Measurements from ENCODE around the gene SLC19A1. TPM values are rescaled to one million over a fixed set of nuclear protein-coding genes. Genes with fewer than 3 reads are reported as not detected.

SLC19A1 gene
- total RNA-seq, 3 donors from 2014 or later = 5.6 to 6.7 (median 6.6) TPM

DNA sequence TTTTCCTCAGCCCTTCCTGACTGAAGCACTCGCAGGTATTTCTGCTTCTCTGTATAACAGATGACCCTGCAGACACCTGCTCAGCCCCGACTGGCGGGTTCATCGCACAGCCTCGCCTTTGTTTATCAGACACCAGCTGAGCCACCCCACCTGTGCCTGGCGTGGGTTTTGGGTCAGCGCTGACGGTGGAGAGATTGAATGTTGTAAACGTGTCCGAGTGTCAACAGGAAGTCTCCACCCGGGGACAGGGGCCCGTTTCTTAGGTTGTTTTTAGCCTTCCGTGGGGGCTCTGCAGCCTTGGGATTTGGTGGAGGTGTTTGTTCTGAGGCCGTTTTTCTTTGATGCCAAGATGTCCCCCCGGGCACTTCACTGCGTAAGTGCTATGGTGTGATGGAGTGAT is 77.1 kb downstream of the SLC19A1 start:
- TF ChIP-seq POLR2AphosphoS5 (IDR thresholded peaks at IDR 0.05) (no peak), CTCF (IDR thresholded peaks at IDR 0.05) (no peak), POLR2A (IDR thresholded peaks at IDR 0.05) (no peak)
- H3K27me3 ChIP-seq = no peaks in the 10 kb centered on the region
- H3K36me3 ChIP-seq = no peaks in the 10 kb centered on the region
- H3K4me1 ChIP-seq = peaks cover 4 to 6% of the 10 kb centered on the region in 2 donors
- no peak for DNase-seq (ENCODE audit: low spot score in 2 of 2)
- no peak overlapping the region for H3K27ac ChIP-seq
- H3K4me3 ChIP-seq = no peak overlapping the region
- intact Hi-C loops (cut with DNase I; ENCODE audit: low total_unique reads) = no loop called here
- H3K9me3 ChIP-seq = peaks cover 7 to 22% of the 10 kb centered on the region in 2 donors

DNA sequence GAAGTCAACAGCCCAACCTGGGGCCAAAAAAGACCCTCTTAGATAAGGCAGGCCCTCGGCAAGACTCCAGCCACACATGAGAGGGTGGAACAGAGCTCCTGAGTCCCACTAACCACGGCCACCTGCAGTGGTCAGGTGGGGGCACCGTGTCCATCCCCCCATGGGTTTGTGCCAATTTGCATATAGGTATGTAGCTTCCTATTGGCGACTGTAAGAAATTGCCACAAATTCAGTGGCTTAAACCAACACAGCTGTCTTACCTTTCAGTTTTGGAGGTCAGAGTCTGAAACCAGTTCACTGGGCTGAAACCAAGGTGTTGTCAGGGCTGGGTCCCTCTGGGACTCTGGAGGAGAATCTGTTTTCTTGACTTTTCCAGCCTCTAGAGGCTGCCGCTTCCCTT is 77.9 kb downstream of the SLC19A1 start:
- no peak for DNase-seq (ENCODE audit: low spot score in 2 of 2)
- intact Hi-C loops (cut with DNase I; ENCODE audit: low total_unique reads) = no loop called here
- Histone ChIP-seq H3K27ac (no peak overlapping the region), H3K27me3 (no peaks in the 10 kb centered on the region), H3K4me3 (no peak overlapping the region), H3K9me3 (peaks cover 7 to 22% of the 10 kb centered on the region in 2 donors), H3K4me1 (no peaks in the 10 kb centered on the region), H3K36me3 (no peaks in the 10 kb centered on the region)
- TF ChIP-seq POLR2A (IDR thresholded peaks at IDR 0.05) = no peak
- TF ChIP-seq CTCF (IDR thresholded peaks at IDR 0.05) = no peak
- no peak for TF ChIP-seq POLR2AphosphoS5 (IDR thresholded peaks at IDR 0.05)

GRCh38 chr21:45463871-45464270 is 78.4 kb downstream of the SLC19A1 start:
- H3K4me3 ChIP-seq = no peak overlapping the region
- intact Hi-C loops (cut with DNase I; ENCODE audit: low total_unique reads) = no loop called here

GRCh38 chr21:45461806-45462341 is 80.4 kb downstream of the SLC19A1 start:
- Histone ChIP-seq H3K36me3 (no peaks in the 10 kb centered on the region), H3K4me1 (peaks cover 0 to 5% of the 10 kb centered on the region in 2 donors), H3K27ac (no peak overlapping the region), H3K9me3 (peaks cover 7 to 22% of the 10 kb centered on the region in 2 donors), H3K27me3 (no peaks in the 10 kb centered on the region), H3K4me3 (no peak overlapping the region)
- intact Hi-C loops (cut with DNase I; ENCODE audit: low total_unique reads) = no loop called here
- TF ChIP-seq POLR2AphosphoS5 (IDR thresholded peaks at IDR 0.05) (no peak), CTCF (IDR thresholded peaks at IDR 0.05) (no peak)
- no peak for DNase-seq (ENCODE audit: low spot score in 2 of 2)

More at GRCh38 chr21:45463871-45464270, 78.4 kb downstream of the SLC19A1 start:
- TF ChIP-seq POLR2AphosphoS5 (IDR thresholded peaks at IDR 0.05) (no peak), CTCF (IDR thresholded peaks at IDR 0.05) (no peak), POLR2A (IDR thresholded peaks at IDR 0.05) (no peak)
- peaks cover 7 to 22% of the 10 kb centered on the region in 2 donors for H3K9me3 ChIP-seq
- no peaks in the 10 kb centered on the region for H3K36me3 ChIP-seq
- H3K27me3 ChIP-seq = no peaks in the 10 kb centered on the region
- no peak for DNase-seq (ENCODE audit: low spot score in 2 of 2)
- no peaks in the 10 kb centered on the region for H3K4me1 ChIP-seq
- H3K27ac ChIP-seq = no peak overlapping the region

DNA sequence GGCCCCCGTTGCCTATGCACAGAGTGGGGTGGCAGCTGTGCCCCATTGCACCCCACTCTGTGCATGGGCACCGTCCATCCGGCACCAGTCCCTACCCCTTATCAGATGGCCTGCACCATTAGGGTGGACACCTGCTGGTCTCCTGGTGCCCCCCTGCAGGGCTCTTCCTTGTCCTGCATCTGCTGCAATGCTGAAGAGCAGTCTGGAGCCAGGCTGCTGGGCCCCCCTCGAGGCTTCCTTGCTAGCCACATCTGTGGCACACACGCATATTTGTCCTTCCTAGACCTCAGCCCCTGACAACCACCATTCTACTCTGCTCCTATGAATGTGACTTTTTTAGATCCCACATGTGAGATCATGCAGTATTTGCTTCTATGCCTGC is 80.9 kb downstream of the SLC19A1 start:
- no peak for DNase-seq (ENCODE audit: low spot score in 2 of 2)
- Histone ChIP-seq H3K27me3 (no peaks in the 10 kb centered on the region), H3K36me3 (no peaks in the 10 kb centered on the region)

More for the DNA sequence above, 80.9 kb downstream of the SLC19A1 start:
- peaks cover 0 to 8% of the 10 kb centered on the region in 2 donors for H3K4me1 ChIP-seq
- TF ChIP-seq CTCF (IDR thresholded peaks at IDR 0.05) = no peak
- no peak for TF ChIP-seq POLR2AphosphoS5 (IDR thresholded peaks at IDR 0.05)
- no peak for TF ChIP-seq POLR2A (IDR thresholded peaks at IDR 0.05)
- H3K9me3 ChIP-seq = peaks cover 7 to 22% of the 10 kb centered on the region in 2 donors
- intact Hi-C loops (cut with DNase I; ENCODE audit: low total_unique reads) = no loop called here
- H3K27ac ChIP-seq = no peak overlapping the region
- H3K4me3 ChIP-seq = no peak overlapping the region
